GM12891 (cell line): ENCODE results near the gene DDX39A.

Experiments used
- POU2F2 ChIP-seq: IDR thresholded peaks from 2 replicates; pipeline ENCODE4 v1.6.1; 2011; ENCODE audit warnings: low read depth, mild to moderate bottlenecking, control low read depth, low read length, moderate library complexity
- TAF1 ChIP-seq: IDR thresholded peaks from 2 replicates; pipeline ENCODE4 v1.6.1; 2011; ENCODE audit warnings: low read depth, low read length, control low read depth

GRCh38 chr19:14393329-14393728, 25.8 kb downstream of the DDX39A start:
- no peak for TF ChIP-seq TAF1
- TF ChIP-seq POU2F2, result no peak
